Chondrocyte (in vitro differentiated cells): ENCODE results near the gene THSD4. TPM values are rescaled to one million over a fixed set of nuclear protein-coding genes. Genes with fewer than 3 reads are reported as not detected.

Source experiments
- DNase-seq: peaks from one replicate; pipeline ENCODE4 v3.0.0; 2021; ENCODE audit warnings: mixed read lengths, low spot score
- H3K27ac Mint-ChIP-seq: one replicate; pipeline ENCODE4 v1.8.0; 2021; ENCODE audit warnings: mild to moderate bottlenecking, moderate library complexity, mixed read lengths; ENCODE audit not compliant: unreplicated experiment
- H3K27me3 Mint-ChIP-seq: 2 replicates; pipeline ENCODE4 v1.8.0; 2021; ENCODE audit warnings: low read depth, mixed read lengths
- H3K36me3 Mint-ChIP-seq: 2 replicates; pipeline ENCODE4 v1.8.0; 2021; ENCODE audit warnings: low read depth, mixed read lengths
- H3K4me1 Mint-ChIP-seq: 2 replicates; pipeline ENCODE4 v1.8.0; 2021; ENCODE audit warnings: low read depth, mild to moderate bottlenecking, mixed read lengths
- H3K4me3 Mint-ChIP-seq: one replicate; pipeline ENCODE4 v1.8.0; 2021; ENCODE audit warnings: mild to moderate bottlenecking, moderate library complexity, mixed read lengths; ENCODE audit not compliant: unreplicated experiment
- H3K9me3 Mint-ChIP-seq: 2 replicates; pipeline ENCODE4 v1.8.0; 2021; ENCODE audit warnings: low read depth, mixed read lengths
- CTCF ChIP-seq: fragments of 200-600 bp; sonication (generic); IDR thresholded peaks from 2 replicates; pipeline ENCODE4 v1.5.0; 2021; ENCODE audit warnings: antibody characterized with exemption, mild to moderate bottlenecking, moderate library complexity
- total RNA-seq: library from RNA; stranded (reverse); gene quantifications from 3 replicates; pipeline ENCODE4 v1.2.1, GENCODE V29; 2021

Gene THSD4
- total RNA-seq, 1 donor from 2014 or later = 3.4 TPM

DNA sequence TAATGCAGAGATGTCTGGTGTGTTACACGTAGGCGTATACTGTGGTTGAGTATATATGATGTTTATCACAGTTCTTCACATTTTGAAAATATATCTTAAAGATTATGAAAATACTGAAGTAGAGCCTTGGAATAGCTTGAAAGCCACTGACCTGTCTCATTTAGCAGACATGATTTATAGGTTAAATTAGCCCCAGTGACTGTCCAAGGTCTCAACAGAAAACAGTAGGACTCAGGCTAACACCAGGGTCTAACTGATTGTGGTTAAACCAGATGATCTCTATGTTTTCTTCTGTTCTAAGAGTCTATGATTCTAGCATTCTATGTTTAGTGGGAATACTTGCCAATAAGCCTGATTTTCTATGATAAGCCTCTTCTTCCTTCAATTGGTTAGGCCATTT, 528.6 kb downstream of the THSD4 start:
- H3K4me3 Mint-ChIP-seq = no peak overlapping the region
- H3K27me3 Mint-ChIP-seq = no peaks in the 10 kb centered on the region
- H3K9me3 Mint-ChIP-seq = peaks cover 3% of the 10 kb centered on the region
- H3K27ac Mint-ChIP-seq = no peak overlapping the region
- DNase-seq = no peak
- no peaks in the 10 kb centered on the region for H3K36me3 Mint-ChIP-seq
- no peaks in the 10 kb centered on the region for H3K4me1 Mint-ChIP-seq
- no peak for TF ChIP-seq CTCF

DNA sequence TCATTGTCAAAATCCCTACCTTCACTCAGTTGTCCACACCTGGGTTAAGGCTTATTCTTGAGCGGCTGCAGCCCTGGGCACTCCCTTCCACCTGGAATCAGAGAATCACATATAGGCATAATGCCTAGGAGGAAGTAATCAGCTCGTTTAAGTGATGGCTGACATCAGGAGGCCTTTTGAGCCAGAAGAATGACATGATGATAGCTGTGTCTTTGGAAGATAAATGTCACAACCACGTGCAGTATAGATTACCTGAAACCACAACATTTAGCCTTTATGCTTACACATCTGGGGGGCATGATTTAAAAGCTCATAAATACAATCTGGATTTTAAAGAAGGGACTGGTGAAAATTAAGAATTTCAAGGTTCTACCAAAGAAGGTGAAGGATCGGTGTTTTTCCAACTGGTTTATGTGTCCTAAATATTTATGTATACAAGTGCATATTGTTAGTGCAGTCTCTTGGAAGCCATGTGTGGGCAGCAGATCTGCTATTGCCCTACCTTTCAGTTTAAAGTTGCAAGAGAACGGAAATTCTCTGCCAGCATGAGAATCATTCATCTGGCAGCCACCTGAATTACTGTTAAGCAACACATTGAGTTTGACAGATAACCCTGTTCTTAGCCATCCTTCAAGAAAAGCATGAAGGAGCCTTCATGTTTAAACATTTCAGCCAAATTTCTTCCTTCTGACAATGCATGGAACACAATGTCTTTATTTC, 531.7 kb downstream of the THSD4 start:
- Mint-ChIP-seq H3K27ac (no peak overlapping the region), H3K4me1 (peaks cover 8% of the 10 kb centered on the region), H3K27me3 (no peaks in the 10 kb centered on the region), H3K36me3 (no peaks in the 10 kb centered on the region), H3K9me3 (peaks cover 3% of the 10 kb centered on the region), H3K4me3 (no peak overlapping the region)
- no peak for DNase-seq
- no peak for TF ChIP-seq CTCF

DNA sequence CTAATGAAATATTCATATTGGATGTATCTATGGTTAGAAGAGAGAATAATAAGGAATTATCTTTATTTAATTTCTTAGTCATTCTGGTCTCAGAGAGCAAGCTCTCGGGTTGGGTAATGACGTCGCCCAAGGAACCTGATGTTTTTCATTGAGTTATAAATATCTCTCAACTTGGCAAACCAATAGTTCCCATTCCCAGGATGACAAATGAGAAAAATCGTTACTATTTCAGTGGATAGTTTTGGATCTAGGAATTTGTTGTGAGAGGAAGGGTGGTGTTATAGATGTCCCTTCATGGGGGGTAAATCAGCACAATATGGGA, 532.2 kb downstream of the THSD4 start:
- Mint-ChIP-seq H3K27ac (no peak overlapping the region), H3K27me3 (no peaks in the 10 kb centered on the region), H3K36me3 (no peaks in the 10 kb centered on the region), H3K9me3 (peaks cover 3% of the 10 kb centered on the region), H3K4me1 (peaks cover 9% of the 10 kb centered on the region), H3K4me3 (no peak overlapping the region)
- TF ChIP-seq CTCF = no peak
- no peak for DNase-seq

GRCh38 chr15:71648095-71648494, 532.8 kb downstream of the THSD4 start:
- H3K27me3 Mint-ChIP-seq = no peaks in the 10 kb centered on the region
- H3K4me3 Mint-ChIP-seq = no peak overlapping the region
- H3K36me3 Mint-ChIP-seq = no peaks in the 10 kb centered on the region
- H3K27ac Mint-ChIP-seq = no peak overlapping the region
- TF ChIP-seq CTCF = no peak
- peaks cover 3% of the 10 kb centered on the region for H3K9me3 Mint-ChIP-seq
- DNase-seq = no peak
- H3K4me1 Mint-ChIP-seq = peaks cover 9% of the 10 kb centered on the region

- no peak for DNase-seq
- H3K9me3 Mint-ChIP-seq = peaks cover 3% of the 10 kb centered on the region
- TF ChIP-seq CTCF = no peak
These were observed 534.6 kb downstream of the THSD4 start for GRCh38 chr15:71649894-71650293.

More at GRCh38 chr15:71649894-71650293, 534.6 kb downstream of the THSD4 start:
- Mint-ChIP-seq H3K36me3 (no peaks in the 10 kb centered on the region), H3K27ac (no peak overlapping the region), H3K4me1 (peaks cover 10% of the 10 kb centered on the region), H3K4me3 (no peak overlapping the region), H3K27me3 (no peaks in the 10 kb centered on the region)
